SK-N-SH (cell line): ENCODE data around the gene IGSF5. TPM values are rescaled to one million over a fixed set of nuclear protein-coding genes. Genes with fewer than 3 reads are reported as not detected.
A peak's percentile ranks its signal among the peaks of the same experiment; 100 is the strongest.

ENCODE experiments used
- CTCF ChIA-PET: fragments of 300-600, 350-600 bp; formaldehyde crosslinking; extraction: SDS; loops from one replicate; lab custom pipeline; 2021; lab: Yijun Ruan, JAX
- POLR2A ChIA-PET: fragments of 350-600 bp; sonication (Branson Sonifier 250); formaldehyde crosslinking; extraction: SDS; loops from one replicate; lab custom pipeline; 2020; ENCODE audit warnings: antibody characterized with exemption, inconsistent platforms; lab: Yijun Ruan, JAX
- DNase-seq: peaks from one replicate; pipeline ENCODE4 v3.0.0; 2012
- H2AFZ ChIP-seq: fragments of 200-600 bp; sonication (generic); 2 replicates; pipeline ENCODE4 v1.8.1; 2016; ENCODE audit warnings: antibody characterized with exemption, mild to moderate bottlenecking, low read depth
- H3F3A ChIP-seq: fragments of 200-600 bp; sonication (generic); replicated peaks from 2 replicates; pipeline ENCODE3; 2016; ENCODE audit warnings: antibody characterized with exemption, mild to moderate bottlenecking; ENCODE audit not compliant: insufficient read depth
- H3K27ac ChIP-seq, 2 experiments: fragments of 200-500 bp in 1 of 2; fragments of 200-600 bp in 1 of 2; sonication (Bioruptor generic) in 1 of 2; sonication (generic), shearing (Covaris generic) in 1 of 2; 2 replicates each; pipeline versions ENCODE4 v1.5.1 to v1.6.1; 2014 to 2016; ENCODE audit warnings: low read depth in 2 of 2, inconsistent platforms in 1 of 2, low read length in 1 of 2, mild to moderate bottlenecking in 1 of 2, mixed read lengths in 1 of 2
- H3K27me3 ChIP-seq: fragments of 200-600 bp; sonication (generic), shearing (Covaris generic); 2 replicates; pipeline ENCODE4 v1.6.1; 2016; ENCODE audit warnings: mixed run types; ENCODE audit not compliant: insufficient read depth
- H3K36me3 ChIP-seq, 2 experiments: fragments of 200-500 bp in 1 of 2; fragments of 200-600 bp in 1 of 2; sonication (Bioruptor generic) in 1 of 2; sonication (generic) in 1 of 2; replicated peaks in 1 of 2; 2 replicates each; pipeline versions ENCODE3 to v1.5.1; 2014 to 2016; ENCODE audit warnings: low read length in 1 of 2, mild to moderate bottlenecking in 1 of 2; ENCODE audit not compliant: insufficient read depth in 2 of 2, control insufficient read depth in 1 of 2
- H3K4me1 ChIP-seq, 2 experiments: fragments of 200-500 bp in 1 of 2; fragments of 200-600 bp in 1 of 2; sonication (Bioruptor generic) in 1 of 2; sonication (generic), shearing (Covaris generic) in 1 of 2; 2 replicates each; pipeline versions ENCODE4 v1.5.1 to v1.6.1; 2014 to 2016; ENCODE audit warnings: low read depth in 1 of 2, low read length in 1 of 2, mixed run types in 1 of 2; ENCODE audit not compliant: insufficient read depth in 2 of 2, control insufficient read depth in 1 of 2
- H3K4me2 ChIP-seq: fragments of 200-600 bp; sonication (generic), shearing (Covaris generic); 2 replicates; pipeline ENCODE4 v1.6.1; 2017; ENCODE audit warnings: mixed run types
- H3K4me3 ChIP-seq, 2 experiments: fragments of 200-500 bp in 1 of 2; fragments of 200-600 bp in 1 of 2; sonication (Bioruptor generic) in 1 of 2; sonication (generic), shearing (Covaris generic) in 1 of 2; 2 replicates each; pipeline versions ENCODE4 v1.5.1 to v1.8.1; 2014 to 2016; ENCODE audit warnings: low read depth in 2 of 2, inconsistent platforms in 1 of 2, low read length in 1 of 2, mild to moderate bottlenecking in 1 of 2, mixed read lengths in 1 of 2, moderate library complexity in 1 of 2
- H3K79me2 ChIP-seq: fragments of 200-600 bp; sonication (generic); 2 replicates; pipeline ENCODE4 v1.8.1; 2017; ENCODE audit warnings: mild to moderate bottlenecking; ENCODE audit not compliant: insufficient read depth
- H3K9ac ChIP-seq: fragments of 200-600 bp; sonication (generic); 2 replicates; pipeline ENCODE4 v1.6.1; 2017; ENCODE audit warnings: mixed run types
- H3K9me2 ChIP-seq: fragments of 200-600 bp; sonication (generic); 2 replicates; pipeline ENCODE4 v1.6.1; 2017; ENCODE audit warnings: mixed run types
- H3K9me3 ChIP-seq: fragments of 200-600 bp; sonication (generic); 2 replicates; pipeline ENCODE4 v1.6.1; 2017; ENCODE audit warnings: mixed run types, mild to moderate bottlenecking, moderate library complexity
- H4K20me1 ChIP-seq: fragments of 200-600 bp; sonication (generic); 2 replicates; pipeline ENCODE4 v1.6.1; 2017; ENCODE audit warnings: mild to moderate bottlenecking, mixed run types; ENCODE audit not compliant: insufficient read depth
- EZH2phosphoT487 ChIP-seq: fragments of 200-600 bp; sonication (generic); IDR thresholded peaks from 2 replicates; pipeline ENCODE4 v1.6.1; 2017; ENCODE audit warnings: low read depth, mixed run types, mild to moderate bottlenecking, antibody characterized with exemption, moderate library complexity, borderline replicate concordance
- GATA2 ChIP-seq: sonication (generic); formaldehyde crosslinking; IDR thresholded peaks from 2 replicates; pipeline ENCODE4 v1.5.0; 2020; ENCODE audit warnings: mild to moderate bottlenecking, missing genetic modification reagents
- MXI1 ChIP-seq: IDR thresholded peaks from 2 replicates; pipeline ENCODE4 v1.6.1; 2012; ENCODE audit warnings: mild to moderate bottlenecking, low read depth, low read length, improper control_type of control experiment
- NFIC ChIP-seq: IDR thresholded peaks from 2 replicates; pipeline ENCODE4 v1.4.0; 2012; ENCODE audit warnings: borderline replicate concordance
- RAD21 ChIP-seq: IDR thresholded peaks from 2 replicates; pipeline ENCODE4 v1.6.1; 2012; ENCODE audit warnings: mild to moderate bottlenecking, low read length
- RCOR1 ChIP-seq: fragments of 150-350 bp; IDR thresholded peaks from 2 replicates; pipeline ENCODE4 v1.6.1; 2017; ENCODE audit warnings: antibody characterized with exemption, low read length
- WGBS: methylation state at CpG from one replicate; pipeline ENCODE4 v1.1.6; 2017; ENCODE audit warnings: low lambda C conversion rate; 5-methylcytosine and 5-hydroxymethylcytosine counted together
- polyA plus RNA-seq, 3 experiments: library from polyadenylated mRNA; depleted of rRNA; stranded (reverse); fragments of >200 nt; gene quantifications; 2 replicates each; pipeline ENCODE4 v1.2.3, GENCODE V29; 2012
- TF ChIP-seq, protein P1 (sequence below): IDR thresholded peaks from 2 replicates; pipeline ENCODE4 v1.4.0; 2012; ENCODE audit warnings: low read depth, borderline replicate concordance
- TF ChIP-seq, protein P2 (sequence below): fragments of 200-600 bp; sonication (generic); IDR thresholded peaks from 2 replicates; pipeline ENCODE4 v1.6.1; 2017; ENCODE audit warnings: antibody characterized with exemption, mild to moderate bottlenecking, moderate library complexity

The IGSF5 gene
- polyA plus RNA-seq, 1 of the 3 experiments (the other 2 are of a cell fraction): 0.08 TPM

DNA sequence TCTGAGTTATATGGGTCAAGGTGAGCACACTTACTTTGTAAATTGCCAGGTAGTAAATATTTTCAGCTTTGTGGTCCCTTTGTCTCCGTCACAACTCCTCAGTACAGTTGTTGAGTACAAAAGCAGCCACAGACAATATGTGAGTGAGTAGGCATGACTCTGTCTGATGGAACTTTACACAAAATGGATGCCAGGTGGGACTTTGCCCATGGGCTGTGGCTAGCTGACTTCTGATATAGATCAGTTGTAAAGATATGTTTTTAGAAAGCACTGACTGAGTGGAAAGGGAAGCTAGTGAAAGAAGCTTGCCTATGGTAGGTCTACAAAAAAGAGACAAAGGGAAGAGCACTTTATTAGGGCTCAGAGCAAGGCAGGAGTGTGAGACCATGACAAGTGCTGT lies 23.1 kb upstream of the IGSF5 start:
- Histone ChIP-seq H3K4me3 (no peak overlapping the region), H3K36me3 (no peaks in the 10 kb centered on the region), H3K9me3 (no peaks in the 10 kb centered on the region), H3K4me2 (no peak overlapping the region), H3K4me1 (peaks cover 0 to 3% of the 10 kb centered on the region in 2 experiments; a peak in 2 of 4 replicates), H4K20me1 (no peaks in the 10 kb centered on the region), H3K9ac (no peak overlapping the region), H3K79me2 (no peaks in the 10 kb centered on the region), H2AFZ (no peak overlapping the region), H3K9me2 (no peaks in the 10 kb centered on the region), H3K27ac (no peak overlapping the region), H3K27me3 (no peaks in the 10 kb centered on the region), H3F3A (no peaks in the 10 kb centered on the region)
- 40% methylated on average over 1 of the region's 1 CpG for WGBS
- DNase-seq: no peak
- ChIA-PET POLR2A (no interaction called here), CTCF (interaction anchor here (4.1 kb wide), 1 partner anchor 203 kb away, joined by 30 read pairs; no protein-coding TSS in a partner anchor)
- TF ChIP-seq EZH2phosphoT487 (no peak), RAD21 (no peak), GATA2 (CRISPR knock-in tag) (no peak), NFIC (no peak), MXI1 (no peak)

DNA sequence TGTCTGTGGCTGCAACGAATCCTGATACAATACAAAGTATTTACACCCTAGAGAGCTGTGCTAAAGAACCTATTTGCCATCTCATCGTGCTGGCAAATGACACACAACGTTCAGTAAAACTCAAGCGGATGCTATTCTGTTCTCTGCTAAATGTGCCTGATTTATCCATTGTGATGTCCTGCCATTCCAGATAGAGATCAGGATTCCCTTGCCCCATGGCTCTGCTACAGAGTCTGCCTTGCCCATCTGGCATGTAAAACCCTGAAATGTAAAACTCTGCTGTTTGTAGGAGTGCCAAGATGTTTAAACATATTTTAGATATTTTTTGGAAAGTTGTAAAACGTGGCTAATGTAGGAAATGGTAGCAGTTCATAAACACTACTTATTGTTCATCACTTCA lies 20.0 kb upstream of the IGSF5 start:
- TF ChIP-seq RAD21: no peak
- 0 out of 2 replicates have a peak, but pooled peaks have one; percentile 31 for TF ChIP-seq RCOR1
- peak; percentile 71 for TF ChIP-seq GATA2 (CRISPR knock-in tag)
- TF ChIP-seq, protein P1, sequence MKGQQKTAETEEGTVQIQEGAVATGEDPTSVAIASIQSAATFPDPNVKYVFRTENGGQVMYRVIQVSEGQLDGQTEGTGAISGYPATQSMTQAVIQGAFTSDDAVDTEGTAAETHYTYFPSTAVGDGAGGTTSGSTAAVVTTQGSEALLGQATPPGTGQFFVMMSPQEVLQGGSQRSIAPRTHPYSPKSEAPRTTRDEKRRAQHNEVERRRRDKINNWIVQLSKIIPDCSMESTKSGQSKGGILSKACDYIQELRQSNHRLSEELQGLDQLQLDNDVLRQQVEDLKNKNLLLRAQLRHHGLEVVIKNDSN: no peak
- Histone ChIP-seq H3K4me2 (no peak overlapping the region), H3K36me3 (no peaks in the 10 kb centered on the region), H3F3A (no peaks in the 10 kb centered on the region), H3K27ac (peak overlapping the region in 1 of 2 experiments; percentile 12; a peak in 1 of 4 replicates), H3K27me3 (no peaks in the 10 kb centered on the region), H3K9ac (no peak overlapping the region), H3K4me1 (peaks cover 0 to 3% of the 10 kb centered on the region in 2 experiments; a peak in 2 of 4 replicates), H3K9me2 (no peaks in the 10 kb centered on the region), H3K9me3 (no peaks in the 10 kb centered on the region), H2AFZ (no peak overlapping the region), H3K79me2 (no peaks in the 10 kb centered on the region), H4K20me1 (no peaks in the 10 kb centered on the region), H3K4me3 (no peak overlapping the region)
- CTCF ChIA-PET: interaction anchor here (1.0 to 4.1 kb wide), 2 partner anchors 9 to 206 kb away, joined by 3 to 30 read pairs; no protein-coding TSS in a partner anchor
- DNase-seq: peak; percentile 36
- POLR2A ChIA-PET: no interaction called here
- 15% methylated on average over 5 of the region's 5 CpGs for WGBS

DNA sequence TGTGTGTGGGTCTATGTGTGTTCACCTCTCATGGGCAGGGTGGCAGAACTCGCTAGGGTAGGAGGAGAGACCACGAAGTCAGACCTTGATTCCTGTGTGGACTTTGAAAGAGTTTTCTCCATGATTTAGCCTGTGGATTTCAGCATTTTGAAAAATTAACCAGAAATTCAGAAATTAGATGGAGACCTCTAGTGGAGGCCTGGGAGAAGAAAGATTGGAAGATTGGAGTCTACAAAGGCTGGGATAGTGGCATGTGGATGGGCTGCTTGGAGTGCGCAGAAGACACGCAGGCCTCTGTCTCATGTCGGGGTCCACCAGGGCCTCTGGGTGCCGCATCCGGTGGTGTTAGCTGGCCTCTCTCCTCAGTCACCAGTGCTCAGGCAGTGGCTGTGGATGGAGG lies 18.9 kb upstream of the IGSF5 start:
- Histone ChIP-seq H3K36me3 (no peaks in the 10 kb centered on the region), H3K4me2 (no peak overlapping the region), H3K4me3 (no peak overlapping the region), H3K4me1 (peaks cover 0 to 3% of the 10 kb centered on the region in 2 experiments; a peak in 2 of 4 replicates), H3K9me2 (no peaks in the 10 kb centered on the region), H3K9me3 (no peaks in the 10 kb centered on the region), H4K20me1 (no peaks in the 10 kb centered on the region), H3K27me3 (no peaks in the 10 kb centered on the region), H3K9ac (no peak overlapping the region)
- ChIA-PET POLR2A (no interaction called here), CTCF (interaction anchor here (0.9 to 2.4 kb wide), 3 partner anchors 10 to 281 kb away, joined by 3 to 12 read pairs (median 3); no protein-coding TSS in a partner anchor)
- no peak for DNase-seq
- TF ChIP-seq RAD21: no peak
- TF ChIP-seq, protein P2, sequence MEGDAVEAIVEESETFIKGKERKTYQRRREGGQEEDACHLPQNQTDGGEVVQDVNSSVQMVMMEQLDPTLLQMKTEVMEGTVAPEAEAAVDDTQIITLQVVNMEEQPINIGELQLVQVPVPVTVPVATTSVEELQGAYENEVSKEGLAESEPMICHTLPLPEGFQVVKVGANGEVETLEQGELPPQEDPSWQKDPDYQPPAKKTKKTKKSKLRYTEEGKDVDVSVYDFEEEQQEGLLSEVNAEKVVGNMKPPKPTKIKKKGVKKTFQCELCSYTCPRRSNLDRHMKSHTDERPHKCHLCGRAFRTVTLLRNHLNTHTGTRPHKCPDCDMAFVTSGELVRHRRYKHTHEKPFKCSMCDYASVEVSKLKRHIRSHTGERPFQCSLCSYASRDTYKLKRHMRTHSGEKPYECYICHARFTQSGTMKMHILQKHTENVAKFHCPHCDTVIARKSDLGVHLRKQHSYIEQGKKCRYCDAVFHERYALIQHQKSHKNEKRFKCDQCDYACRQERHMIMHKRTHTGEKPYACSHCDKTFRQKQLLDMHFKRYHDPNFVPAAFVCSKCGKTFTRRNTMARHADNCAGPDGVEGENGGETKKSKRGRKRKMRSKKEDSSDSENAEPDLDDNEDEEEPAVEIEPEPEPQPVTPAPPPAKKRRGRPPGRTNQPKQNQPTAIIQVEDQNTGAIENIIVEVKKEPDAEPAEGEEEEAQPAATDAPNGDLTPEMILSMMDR: peak; percentile 26
- TF ChIP-seq, all 33 proteins: peak for 1
- no peak overlapping the region for H2AFZ ChIP-seq
- no peaks in the 10 kb centered on the region for H3F3A ChIP-seq
- 58% methylated on average over 4 of the region's 7 CpGs for WGBS
- no peaks in the 10 kb centered on the region for H3K79me2 ChIP-seq
- H3K27ac ChIP-seq: no peak overlapping the region
